D721Med (cell line): ENCODE data around the gene CSNK1D.
"Not testable (repeated sequence)": the region's sequence is repeated elsewhere in the genome, so short reads cannot be mapped to it uniquely, and the experiment has no call there.

Source experiments
- DNase-seq: peaks from one replicate; pipeline ENCODE4 v3.0.0; 2011; ENCODE audit warnings: low spot score; ENCODE audit not compliant: insufficient read length
- FAIRE-seq: peaks from 2 replicates; lab custom pipeline; 2011; peaks lifted over from hg19 to GRCh38; lab: Jason Lieb, UNC
- TF ChIP-seq, protein P1 (sequence below): IDR thresholded peaks from 2 replicates; pipeline ENCODE4 v1.5.1; 2012; ENCODE audit warnings: mild to moderate bottlenecking, control low read depth; ENCODE audit not compliant: insufficient read depth; ENCODE audit errors: missing control alignments

CSNK1D gene

DNA sequence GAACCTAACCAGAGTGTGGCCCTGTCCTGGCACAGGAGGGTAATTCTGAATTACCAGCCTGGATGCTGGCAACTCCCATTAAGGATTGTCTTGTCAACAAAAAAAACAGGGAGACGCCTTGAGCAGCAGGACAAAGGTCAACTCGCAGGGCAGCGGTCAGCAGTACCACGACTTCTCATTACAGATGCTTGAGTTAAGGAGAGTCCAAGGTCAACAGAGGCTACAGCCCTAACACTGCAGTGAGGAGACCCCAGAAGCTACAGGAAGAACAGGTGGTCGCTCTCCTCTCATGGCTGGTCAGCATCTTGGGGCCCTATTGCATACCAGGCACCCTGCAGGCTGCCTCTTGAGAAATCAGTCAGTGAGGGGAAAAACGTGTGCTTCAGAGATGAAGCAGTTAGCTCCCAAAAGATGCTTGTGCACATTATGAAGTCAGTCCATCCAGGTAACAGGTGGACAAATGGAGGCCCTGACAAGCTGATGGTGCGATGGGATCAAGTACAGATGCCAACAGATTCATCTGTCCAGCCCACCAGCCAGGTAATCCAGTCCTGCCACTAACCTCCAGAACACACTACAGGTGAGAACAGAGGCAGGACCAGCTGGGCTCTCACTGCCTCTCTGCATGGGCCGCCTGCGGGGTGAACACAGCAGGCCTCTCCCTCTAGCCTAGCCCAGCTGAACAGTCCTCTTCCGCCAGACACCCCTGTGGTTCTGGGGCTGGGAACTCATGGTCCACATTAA lies 4.2 kb downstream of the CSNK1D start:
- TF ChIP-seq, protein P1, sequence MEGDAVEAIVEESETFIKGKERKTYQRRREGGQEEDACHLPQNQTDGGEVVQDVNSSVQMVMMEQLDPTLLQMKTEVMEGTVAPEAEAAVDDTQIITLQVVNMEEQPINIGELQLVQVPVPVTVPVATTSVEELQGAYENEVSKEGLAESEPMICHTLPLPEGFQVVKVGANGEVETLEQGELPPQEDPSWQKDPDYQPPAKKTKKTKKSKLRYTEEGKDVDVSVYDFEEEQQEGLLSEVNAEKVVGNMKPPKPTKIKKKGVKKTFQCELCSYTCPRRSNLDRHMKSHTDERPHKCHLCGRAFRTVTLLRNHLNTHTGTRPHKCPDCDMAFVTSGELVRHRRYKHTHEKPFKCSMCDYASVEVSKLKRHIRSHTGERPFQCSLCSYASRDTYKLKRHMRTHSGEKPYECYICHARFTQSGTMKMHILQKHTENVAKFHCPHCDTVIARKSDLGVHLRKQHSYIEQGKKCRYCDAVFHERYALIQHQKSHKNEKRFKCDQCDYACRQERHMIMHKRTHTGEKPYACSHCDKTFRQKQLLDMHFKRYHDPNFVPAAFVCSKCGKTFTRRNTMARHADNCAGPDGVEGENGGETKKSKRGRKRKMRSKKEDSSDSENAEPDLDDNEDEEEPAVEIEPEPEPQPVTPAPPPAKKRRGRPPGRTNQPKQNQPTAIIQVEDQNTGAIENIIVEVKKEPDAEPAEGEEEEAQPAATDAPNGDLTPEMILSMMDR = no peak
- DNase-seq (no peak), FAIRE-seq (no peak)

DNA sequence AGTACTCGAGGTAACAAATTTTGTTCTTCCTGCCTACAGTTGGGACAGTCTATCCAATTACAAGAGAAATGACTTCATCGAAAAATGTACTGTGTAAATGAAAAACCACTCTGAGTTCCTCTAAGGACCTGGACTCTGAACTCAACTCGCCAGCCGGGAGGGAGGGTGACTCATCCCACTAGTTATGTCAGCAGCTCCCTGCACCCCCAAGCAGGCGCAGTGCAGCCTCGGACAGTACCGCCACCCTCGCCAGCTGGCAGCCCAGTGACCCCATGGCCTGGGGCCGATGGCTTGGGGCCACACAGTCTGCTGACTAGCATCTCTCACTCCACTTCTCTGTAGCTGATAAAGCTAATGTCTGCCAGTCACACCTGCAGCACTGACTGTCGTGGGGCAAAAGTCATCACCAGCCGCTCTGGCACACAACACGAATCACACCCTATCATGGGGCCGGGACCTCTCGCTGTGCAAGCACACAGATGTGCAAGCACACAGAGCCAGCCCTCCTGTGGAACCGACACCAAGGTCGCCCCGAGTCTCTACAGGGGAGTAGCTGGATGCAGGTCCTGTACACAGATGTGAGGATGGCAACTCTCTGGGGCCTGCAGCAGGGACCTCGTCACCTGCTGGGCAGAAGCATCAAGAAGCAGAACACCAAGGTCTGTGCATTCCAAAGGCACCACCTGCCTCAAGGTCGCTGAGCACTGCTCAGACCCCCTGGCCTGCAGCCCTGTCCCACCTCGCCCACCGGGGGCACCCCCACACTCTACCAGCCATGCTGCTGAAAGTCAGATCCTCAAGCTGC lies 5.7 kb downstream of the CSNK1D start:
- no peak for DNase-seq
- FAIRE-seq = no peak
- TF ChIP-seq, protein P1 = no peak

DNA sequence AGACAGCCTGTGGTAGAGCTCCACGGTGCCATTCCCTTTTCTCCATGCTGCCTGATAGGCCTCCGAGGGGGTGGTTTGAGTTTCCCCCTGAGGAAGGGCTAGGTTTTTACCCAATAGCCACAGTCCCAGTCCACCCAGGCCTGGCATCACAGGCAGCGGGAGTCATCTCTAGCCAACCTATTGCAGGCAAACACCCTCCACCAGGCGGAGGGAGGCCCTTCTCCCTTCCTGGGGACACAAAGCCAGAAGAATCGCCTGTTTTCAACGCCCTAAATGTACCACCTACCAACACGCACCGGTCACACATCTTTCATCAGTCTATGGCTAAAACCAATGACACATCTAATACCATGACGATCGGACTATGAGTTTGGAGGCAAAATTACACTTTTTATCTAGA lies 7.4 kb downstream of the CSNK1D start:
- TF ChIP-seq, protein P1 = no peak
- DNase-seq (no peak), FAIRE-seq (no peak)

DNA sequence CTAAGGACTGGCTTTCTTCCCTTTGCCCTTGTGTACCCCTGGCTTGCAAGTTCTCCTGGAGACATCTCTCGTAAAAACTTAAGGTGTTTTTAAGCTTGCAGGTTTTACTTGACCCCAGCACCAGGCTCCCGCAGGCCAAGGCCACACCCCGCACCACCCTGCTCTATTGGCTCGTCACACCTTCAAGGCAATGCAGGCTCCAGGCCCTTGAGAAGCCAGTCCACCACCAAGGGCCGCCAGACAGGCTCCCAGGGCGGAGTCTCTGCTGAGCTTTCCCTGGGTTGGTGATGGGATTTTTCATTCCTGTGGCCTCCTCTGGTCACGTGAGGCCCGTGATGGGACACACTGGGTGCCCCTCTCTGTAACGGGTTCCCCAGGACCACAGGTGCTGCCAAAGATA lies 9.9 kb downstream of the CSNK1D start:
- TF ChIP-seq, protein P1 = no peak
- FAIRE-seq = no peak
- no peak for DNase-seq

DNA sequence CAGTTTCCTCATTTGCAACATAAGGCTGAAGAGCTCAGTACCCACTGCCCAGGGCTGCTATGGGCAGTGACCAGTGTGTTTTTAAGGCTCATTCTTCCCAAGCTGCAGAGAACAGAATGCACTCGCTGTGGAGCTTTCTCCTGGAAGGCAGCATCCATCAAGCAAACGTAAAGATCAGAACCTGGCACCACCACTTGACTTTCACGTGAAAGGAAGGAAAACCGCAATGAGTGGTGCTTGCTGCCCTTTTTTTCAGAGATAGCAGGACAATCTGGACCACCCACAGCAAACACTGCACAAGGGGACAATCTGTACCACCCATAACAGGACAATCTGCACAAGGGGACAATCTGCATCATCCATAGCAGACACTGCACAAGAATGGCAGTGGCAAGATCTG lies 11.2 kb downstream of the CSNK1D start:
- TF ChIP-seq, protein P1 = no peak
- no peak for DNase-seq
- FAIRE-seq = no peak

DNA sequence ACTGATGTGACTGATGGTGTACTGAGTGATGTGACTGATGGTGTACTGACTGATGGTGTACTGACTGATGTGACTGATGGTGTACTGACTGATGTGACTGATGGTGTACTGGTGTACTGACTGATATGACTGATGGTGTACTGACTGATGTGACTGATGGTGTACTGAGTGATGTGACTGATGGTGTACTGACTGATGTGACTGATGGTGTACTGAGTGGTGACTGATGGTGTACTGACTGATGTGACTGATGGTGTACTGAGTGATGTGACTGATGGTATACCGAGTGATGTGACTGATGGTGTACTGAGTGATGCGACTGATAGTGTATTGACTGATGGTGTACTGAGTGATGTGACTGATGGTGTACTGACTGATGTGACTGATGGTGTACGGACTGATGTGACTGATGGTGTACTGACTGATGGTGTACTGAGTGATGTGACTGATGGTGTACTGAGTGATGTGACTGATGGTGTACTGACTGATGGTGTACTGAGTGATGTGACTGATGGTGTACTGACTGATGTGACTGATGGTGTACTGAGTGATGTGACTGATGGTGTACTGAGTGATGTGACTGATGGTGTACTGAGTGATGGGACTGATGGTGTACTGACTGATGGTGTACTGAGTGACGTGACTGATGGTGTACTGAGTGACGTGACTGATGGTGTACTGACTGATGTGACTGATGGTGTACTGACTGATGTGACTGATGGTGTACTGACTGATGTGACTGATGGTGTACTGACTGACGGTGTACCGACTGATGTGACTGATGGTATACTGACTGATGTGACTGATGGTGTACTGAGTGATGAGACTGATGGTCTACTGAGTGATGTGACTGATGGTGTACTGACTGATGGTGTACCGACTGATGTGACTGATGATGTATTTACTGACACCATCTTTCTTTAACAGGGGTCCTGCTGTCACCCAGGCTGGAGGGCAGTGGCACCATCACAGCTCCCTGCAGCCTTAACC lies 13.2 kb downstream of the CSNK1D start:
- FAIRE-seq, DNase-seq: not testable (repeated sequence)

DNA sequence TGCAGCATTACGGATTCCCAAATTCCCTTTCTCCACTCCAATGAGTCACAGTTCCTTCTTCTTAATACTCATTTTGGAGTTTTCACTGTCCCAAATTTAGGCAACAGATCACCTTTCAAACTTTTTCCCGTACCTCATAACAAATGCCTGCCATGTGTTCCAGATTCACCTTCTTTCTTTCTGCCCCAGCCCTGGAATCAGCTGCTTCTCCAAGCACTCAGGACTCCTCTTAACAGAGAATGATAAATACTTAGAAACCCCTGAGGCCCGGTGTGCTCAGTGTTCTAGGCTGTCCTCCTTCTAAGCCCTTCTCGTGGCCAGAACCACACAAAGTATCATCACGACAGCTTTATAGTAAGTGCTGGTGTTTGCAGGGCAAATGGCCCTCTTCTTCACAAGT lies 14.9 kb downstream of the CSNK1D start:
- DNase-seq (no peak), FAIRE-seq (no peak)
- TF ChIP-seq, protein P1 = no peak
